T-helper 17 cell (primary cell): ENCODE results near the gene CEP170B. TPM values are rescaled to one million over a fixed set of nuclear protein-coding genes. Genes with fewer than 3 reads are reported as not detected.

Experiments used
- ATAC-seq: fragments of 150-1000 bp; cut with Tn5 transposase; 2 replicates; pipeline ENCODE4 v1.10.0; 2021; ENCODE audit warnings: mild to moderate bottlenecking, moderate library complexity
- DNase-seq, 3 donors: peaks; one replicate each; pipeline versions ENCODE4 v3.0.0 to v3.0.0-alpha.2; 2020 to 2021
- H3K9me3 ChIP-seq: one replicate; pipeline ENCODE4 v1.7.0; 2013; ENCODE audit warnings: low read length, mild to moderate bottlenecking; ENCODE audit not compliant: control insufficient read depth, poor library complexity, severe bottlenecking
- H3K27ac Mint-ChIP-seq: one replicate; pipeline ENCODE4 v1.8.0; 2022; ENCODE audit warnings: mild to moderate bottlenecking, moderate library complexity, mixed read lengths
- H3K27me3 Mint-ChIP-seq: one replicate; pipeline ENCODE4 v1.8.0; 2022; ENCODE audit warnings: mixed read lengths
- H3K36me3 Mint-ChIP-seq: one replicate; pipeline ENCODE4 v1.8.0; 2022; ENCODE audit warnings: low read depth, mixed read lengths
- H3K4me1 Mint-ChIP-seq: one replicate; pipeline ENCODE4 v1.8.0; 2022; ENCODE audit warnings: mild to moderate bottlenecking, mixed read lengths
- H3K4me3 Mint-ChIP-seq: one replicate; pipeline ENCODE4 v1.8.0; 2022; ENCODE audit warnings: mild to moderate bottlenecking, moderate library complexity, mixed read lengths
- total RNA-seq, 4 donors: library from RNA in 2 of 4; stranded (reverse) in 2 of 4; gene quantifications; one replicate each; pipeline ENCODE4 v1.2.3 and lab custom pipeline; 2022 to 2026

CEP170B gene
- total RNA-seq, 2 donors from 2014 or later: 7.0 to 7.7 TPM

GRCh38 chr14:104919993-104920315 is 54.9 kb downstream of the CEP170B start:
- no peak overlapping the region for H3K4me3 Mint-ChIP-seq
- H3K4me1 Mint-ChIP-seq: peaks cover 3% of the 10 kb centered on the region
- H3K27ac Mint-ChIP-seq: no peak overlapping the region
- DNase-seq (no peak), ATAC-seq (no peak)
- no peaks in the 10 kb centered on the region for H3K9me3 ChIP-seq
- H3K27me3 Mint-ChIP-seq: peaks cover 16% of the 10 kb centered on the region
- no peaks in the 10 kb centered on the region for H3K36me3 Mint-ChIP-seq

GRCh38 chr14:104923640-104924420 is 58.8 kb downstream of the CEP170B start:
- no peaks in the 10 kb centered on the region for H3K9me3 ChIP-seq

GRCh38 chr14:104924421-104925213 is 59.5 kb downstream of the CEP170B start, which contains the start of gene PLD4:
TSS of gene PLD4 (plus strand) at chr14:104924879. CDS start at chr14:104927141, 2,262 bp downstream.
- DNase-seq (no peak), ATAC-seq (no peak)
- Mint-ChIP-seq H3K4me3 (peak within 1 kb of the TSS; percentile 28), H3K4me1 (no peaks in the 10 kb centered on the region), H3K27ac (no peak within 1 kb of the TSS), H3K36me3 (no peaks in the 10 kb centered on the region), H3K27me3 (peaks cover 15% of the 10 kb centered on the region)
- H3K9me3 ChIP-seq: no peaks in the 10 kb centered on the region

More at GRCh38 chr14:104923640-104924420, 58.8 kb downstream of the CEP170B start:
- ATAC-seq: no peak
- Mint-ChIP-seq H3K27me3 (peaks cover 15% of the 10 kb centered on the region), H3K27ac (no peak overlapping the region), H3K4me3 (no peak overlapping the region), H3K4me1 (peaks cover 3% of the 10 kb centered on the region), H3K36me3 (no peaks in the 10 kb centered on the region)
- DNase-seq: no peak

- H3K27me3 Mint-ChIP-seq: peaks cover 13% of the 10 kb centered on the region
- no peak overlapping the region for H3K4me3 Mint-ChIP-seq
- ATAC-seq (no peak), DNase-seq (no peak)
- no peaks in the 10 kb centered on the region for H3K9me3 ChIP-seq
- no peaks in the 10 kb centered on the region for H3K36me3 Mint-ChIP-seq
- H3K27ac Mint-ChIP-seq: no peak overlapping the region
- no peaks in the 10 kb centered on the region for H3K4me1 Mint-ChIP-seq
Observed at GRCh38 chr14:104925214-104925854, 60.3 kb downstream of the CEP170B start.

GRCh38 chr14:104925855-104926609 is 61.0 kb downstream of the CEP170B start:
- no peaks in the 10 kb centered on the region for H3K4me1 Mint-ChIP-seq
- peaks cover 13% of the 10 kb centered on the region for H3K27me3 Mint-ChIP-seq
- no peaks in the 10 kb centered on the region for H3K36me3 Mint-ChIP-seq
- DNase-seq (no peak), ATAC-seq (no peak)
- no peak overlapping the region for H3K27ac Mint-ChIP-seq
- no peaks in the 10 kb centered on the region for H3K9me3 ChIP-seq
- no peak overlapping the region for H3K4me3 Mint-ChIP-seq

- H3K27ac Mint-ChIP-seq: no peak overlapping the region
- no peaks in the 10 kb centered on the region for H3K36me3 Mint-ChIP-seq
- H3K9me3 ChIP-seq: no peaks in the 10 kb centered on the region
- H3K27me3 Mint-ChIP-seq: peaks cover 13% of the 10 kb centered on the region
- DNase-seq (no peak), ATAC-seq (peak; percentile 38)
- H3K4me1 Mint-ChIP-seq: no peaks in the 10 kb centered on the region
- no peak overlapping the region for H3K4me3 Mint-ChIP-seq
Observed at GRCh38 chr14:104926619-104927431, 61.8 kb downstream of the CEP170B start.

- H3K27ac Mint-ChIP-seq: no peak overlapping the region
- peaks cover 13% of the 10 kb centered on the region for H3K27me3 Mint-ChIP-seq
- no peak for ATAC-seq
- H3K36me3 Mint-ChIP-seq: no peaks in the 10 kb centered on the region
- H3K4me1 Mint-ChIP-seq: no peaks in the 10 kb centered on the region
- no peak overlapping the region for H3K4me3 Mint-ChIP-seq
- DNase-seq: no peak
- no peaks in the 10 kb centered on the region for H3K9me3 ChIP-seq
Observed at GRCh38 chr14:104927432-104927816, 62.4 kb downstream of the CEP170B start.

GRCh38 chr14:104927901-104928300 is 62.8 kb downstream of the CEP170B start:
- H3K36me3 Mint-ChIP-seq: no peaks in the 10 kb centered on the region
- H3K27me3 Mint-ChIP-seq: peaks cover 13% of the 10 kb centered on the region
- H3K27ac Mint-ChIP-seq: no peak overlapping the region
- ATAC-seq (no peak), DNase-seq (no peak)
- no peaks in the 10 kb centered on the region for H3K4me1 Mint-ChIP-seq
- no peak overlapping the region for H3K4me3 Mint-ChIP-seq
- no peaks in the 10 kb centered on the region for H3K9me3 ChIP-seq

GRCh38 chr14:104928391-104929133 is 63.5 kb downstream of the CEP170B start:
- H3K9me3 ChIP-seq: no peaks in the 10 kb centered on the region
- Mint-ChIP-seq H3K27ac (no peak overlapping the region), H3K4me1 (peaks cover 2% of the 10 kb centered on the region), H3K4me3 (no peak overlapping the region), H3K27me3 (peaks cover 13% of the 10 kb centered on the region), H3K36me3 (no peaks in the 10 kb centered on the region)
- ATAC-seq (no peak), DNase-seq (no peak)

GRCh38 chr14:104929268-104930230 is 64.5 kb downstream of the CEP170B start:
- DNase-seq: no peak
- H3K27me3 Mint-ChIP-seq: peaks cover 16% of the 10 kb centered on the region
- ATAC-seq: no peak
- H3K4me3 Mint-ChIP-seq: no peak overlapping the region
- no peak overlapping the region for H3K27ac Mint-ChIP-seq
- H3K9me3 ChIP-seq: no peaks in the 10 kb centered on the region
- H3K4me1 Mint-ChIP-seq: peaks cover 3% of the 10 kb centered on the region
- H3K36me3 Mint-ChIP-seq: no peaks in the 10 kb centered on the region
